Gastroesophageal sphincter (tissue), 4 donors: ENCODE results near the gene CCDC33. TPM values are rescaled to one million over a fixed set of nuclear protein-coding genes. Genes with fewer than 3 reads are reported as not detected.

ENCODE experiments used
- ATAC-seq: fragments of 150-250 bp; one replicate; pipeline ENCODE4 v1.9.1; 2016; ENCODE audit warnings: mild to moderate bottlenecking, moderate library complexity
- H3K27ac ChIP-seq, 4 donors: fragments of 200-600 bp; sonication (generic) in 3 of 4; 1 replicate in 3 of 4; 2 replicates in 1 of 4; pipeline ENCODE4 v1.5.1; 2016 to 2019
- H3K27me3 ChIP-seq: fragments of 200-600 bp; sonication (generic); one replicate; pipeline ENCODE4 v1.5.1; 2019
- H3K36me3 ChIP-seq, 2 donors: fragments of 200-600 bp; sonication (generic); one replicate each; pipeline ENCODE4 v1.5.1; 2019; ENCODE audit warnings: control low read depth in 1 of 2
- H3K4me1 ChIP-seq, 3 donors: fragments of 200-600 bp; sonication (generic); 1 replicate in 2 of 3; 2 replicates in 1 of 3; pipeline ENCODE4 v1.5.1; 2016 to 2019; ENCODE audit warnings: control low read depth in 2 of 3
- H3K4me3 ChIP-seq, 2 donors: fragments of 200-600 bp; sonication (generic); one replicate each; pipeline ENCODE4 v1.5.1; 2019; ENCODE audit warnings: mild to moderate bottlenecking in 1 of 2, moderate library complexity in 1 of 2
- H3K9me3 ChIP-seq, 3 donors: fragments of 200-600 bp; sonication (generic); one replicate each; pipeline ENCODE4 v1.5.1; 2017 to 2019; ENCODE audit warnings: control low read depth in 2 of 3
- EP300 ChIP-seq: sonication (generic); formaldehyde crosslinking; IDR thresholded peaks from one replicate; pipeline ENCODE4 v1.6.1; 2017; ENCODE audit warnings: antibody characterized with exemption, mild to moderate bottlenecking
- POLR2A ChIP-seq, 2 donors: fragments of 450-650 bp; IDR thresholded peaks; one replicate each; pipeline ENCODE4 v1.6.1; 2017; ENCODE audit warnings: antibody characterized with exemption in 2 of 2, mild to moderate bottlenecking in 2 of 2, moderate library complexity in 1 of 2
- POLR2AphosphoS5 ChIP-seq: sonication (generic); formaldehyde crosslinking; IDR thresholded peaks from one replicate; pipeline ENCODE4 v1.6.1; 2017; ENCODE audit warnings: antibody characterized with exemption
- WGBS, 2 donors: methylation state at CpG; one replicate each; pipeline ENCODE4 v1.1.5; 2018; ENCODE audit warnings: low coverage in 1 of 2; 5-methylcytosine and 5-hydroxymethylcytosine counted together
- total RNA-seq, 4 donors: library from RNA; depleted of rRNA; stranded (reverse); fragments of >200 nt; gene quantifications; one replicate each; pipeline ENCODE4 v1.1.0, GENCODE V29; 2016
- TF ChIP-seq, protein P1 (sequence below), 4 experiments: fragments of 200-600 bp in 2 of 4; fragments of 450-650 bp in 2 of 4; sonication (generic) in 1 of 4; IDR thresholded peaks; one replicate each; pipeline ENCODE4 v1.5.1; 2017 to 2019; ENCODE audit warnings: antibody characterized with exemption in 4 of 4, mild to moderate bottlenecking in 2 of 4, moderate library complexity in 2 of 4

CCDC33 gene
- total RNA-seq, 4 donors from 2014 or later = not detected

DNA sequence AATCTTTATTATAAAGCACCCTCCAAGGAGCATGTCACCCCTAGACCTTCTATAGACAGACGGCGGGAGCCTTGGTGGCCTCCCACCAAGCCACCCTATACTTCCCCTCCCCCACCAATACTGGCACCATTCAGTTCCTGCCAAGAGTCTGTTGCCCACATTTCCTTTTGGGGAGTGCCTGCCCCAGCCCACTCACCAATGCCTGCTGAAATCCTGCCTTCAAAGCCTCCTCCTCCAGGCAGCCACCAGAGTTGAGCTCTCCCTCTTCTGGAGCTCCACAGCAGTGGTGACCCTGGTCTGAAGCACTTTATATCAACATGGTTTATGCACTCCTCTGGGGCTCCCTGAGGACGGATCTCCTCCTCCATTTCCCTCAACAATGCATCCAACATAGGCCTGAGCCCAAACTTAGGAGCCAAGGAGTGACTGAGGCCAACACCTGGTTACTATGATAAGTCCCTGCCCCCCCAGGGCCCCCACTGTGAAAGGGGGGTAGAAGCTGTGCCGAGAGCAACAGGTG is 8.8 kb downstream of the CCDC33 start:
- H3K4me3 ChIP-seq = no peak overlapping the region
- H3K9me3 ChIP-seq = no peaks in the 10 kb centered on the region
- H3K36me3 ChIP-seq = no peaks in the 10 kb centered on the region
- TF ChIP-seq POLR2A (IDR thresholded peaks at IDR 0.05) = no peak
- no peak for TF ChIP-seq POLR2AphosphoS5
- TF ChIP-seq, protein P1, sequence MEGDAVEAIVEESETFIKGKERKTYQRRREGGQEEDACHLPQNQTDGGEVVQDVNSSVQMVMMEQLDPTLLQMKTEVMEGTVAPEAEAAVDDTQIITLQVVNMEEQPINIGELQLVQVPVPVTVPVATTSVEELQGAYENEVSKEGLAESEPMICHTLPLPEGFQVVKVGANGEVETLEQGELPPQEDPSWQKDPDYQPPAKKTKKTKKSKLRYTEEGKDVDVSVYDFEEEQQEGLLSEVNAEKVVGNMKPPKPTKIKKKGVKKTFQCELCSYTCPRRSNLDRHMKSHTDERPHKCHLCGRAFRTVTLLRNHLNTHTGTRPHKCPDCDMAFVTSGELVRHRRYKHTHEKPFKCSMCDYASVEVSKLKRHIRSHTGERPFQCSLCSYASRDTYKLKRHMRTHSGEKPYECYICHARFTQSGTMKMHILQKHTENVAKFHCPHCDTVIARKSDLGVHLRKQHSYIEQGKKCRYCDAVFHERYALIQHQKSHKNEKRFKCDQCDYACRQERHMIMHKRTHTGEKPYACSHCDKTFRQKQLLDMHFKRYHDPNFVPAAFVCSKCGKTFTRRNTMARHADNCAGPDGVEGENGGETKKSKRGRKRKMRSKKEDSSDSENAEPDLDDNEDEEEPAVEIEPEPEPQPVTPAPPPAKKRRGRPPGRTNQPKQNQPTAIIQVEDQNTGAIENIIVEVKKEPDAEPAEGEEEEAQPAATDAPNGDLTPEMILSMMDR (IDR thresholded peaks at IDR 0.05) = no peak
- TF ChIP-seq EP300 = no peak
- ATAC-seq = no peak
- H3K4me1 ChIP-seq = peaks cover 0 to 46% (median 20%) of the 10 kb centered on the region in 3 donors
- WGBS, 2 donors = 83 to 100% methylated on average over 1 to 2 of the region's 4 CpGs
- no peak overlapping the region for H3K27ac ChIP-seq
- peaks cover 28% of the 10 kb centered on the region for H3K27me3 ChIP-seq

- peaks cover 28% of the 10 kb centered on the region for H3K27me3 ChIP-seq
- no peak for ATAC-seq
- TF ChIP-seq POLR2A (IDR thresholded peaks at IDR 0.05) (no peak), POLR2AphosphoS5 (no peak)
- TF ChIP-seq, protein P1 (IDR thresholded peaks at IDR 0.05) = no peak
- no peak overlapping the region for H3K27ac ChIP-seq
- no peaks in the 10 kb centered on the region for H3K36me3 ChIP-seq
- no CpG with 5 or more reads among the region's 36 CpGs for WGBS, 2 donors
- peak overlapping the region in 1 of 2 donors; percentile 24 for H3K4me3 ChIP-seq
- no peaks in the 10 kb centered on the region for H3K9me3 ChIP-seq
- peaks cover 0 to 44% (median 15%) of the 10 kb centered on the region in 3 donors for H3K4me1 ChIP-seq
These were observed 9.3 kb downstream of the CCDC33 start for GRCh38 chr15:74245342-74245931.

DNA sequence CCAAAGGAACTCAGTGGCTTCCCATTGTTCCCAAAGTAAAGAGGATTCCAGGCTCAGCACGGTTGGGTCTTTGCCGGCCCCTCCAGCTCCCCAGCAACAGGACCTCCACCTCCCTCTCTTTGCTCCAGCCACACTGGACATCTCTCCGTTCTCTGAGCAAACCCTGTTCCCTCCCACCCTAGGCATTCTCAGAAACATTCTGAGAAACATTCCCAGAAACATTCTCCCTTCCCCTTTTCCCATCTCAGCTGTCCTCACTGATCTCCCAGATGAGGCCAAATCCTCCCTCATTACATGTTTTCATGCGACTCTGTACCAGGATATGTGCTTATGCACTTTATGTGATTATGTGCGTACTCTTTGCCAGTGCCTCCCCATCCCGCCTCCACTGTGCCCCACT is 14.1 kb downstream of the CCDC33 start:
- WGBS, 2 donors = 78 to 82% methylated on average over 4 of the region's 6 CpGs
- H3K4me3 ChIP-seq = no peak overlapping the region
- no peak for TF ChIP-seq EP300
- TF ChIP-seq, protein P1 (IDR thresholded peaks at IDR 0.05) = no peak
- no peak for TF ChIP-seq POLR2AphosphoS5
- TF ChIP-seq POLR2A (IDR thresholded peaks at IDR 0.05) = no peak
- H3K36me3 ChIP-seq = no peaks in the 10 kb centered on the region
- H3K4me1 ChIP-seq = peaks cover 0 to 34% (median 9%) of the 10 kb centered on the region in 3 donors
- peaks cover 17% of the 10 kb centered on the region for H3K27me3 ChIP-seq
- no peak for ATAC-seq
- H3K9me3 ChIP-seq = no peaks in the 10 kb centered on the region
- H3K27ac ChIP-seq = no peak overlapping the region

- Histone ChIP-seq H3K4me1 (peaks cover 0 to 24% (median 4%) of the 10 kb centered on the region in 3 donors), H3K36me3 (no peaks in the 10 kb centered on the region), H3K9me3 (no peaks in the 10 kb centered on the region), H3K4me3 (no peak overlapping the region), H3K27ac (peak overlapping the region in 2 of 4 donors; percentile 12 to 24), H3K27me3 (peaks cover 18% of the 10 kb centered on the region)
- 30% methylated on average over 2 of the region's 5 CpGs; no CpG with 5 or more reads in 1 of the 2 donors for WGBS, 2 donors
- TF ChIP-seq POLR2A (IDR thresholded peaks at IDR 0.05) = no peak
- no peak for TF ChIP-seq EP300
- TF ChIP-seq POLR2AphosphoS5 = no peak
- TF ChIP-seq, protein P1 (IDR thresholded peaks at IDR 0.05) = no peak
- peak; percentile 34 for ATAC-seq
These were observed 15.1 kb downstream of the CCDC33 start for GRCh38 chr15:74251131-74251811.

GRCh38 chr15:74252291-74252690 is 16.2 kb downstream of the CCDC33 start:
- TF ChIP-seq POLR2AphosphoS5 = no peak
- H3K36me3 ChIP-seq = no peaks in the 10 kb centered on the region
- no peaks in the 10 kb centered on the region for H3K9me3 ChIP-seq
- 53 to 77% methylated on average over 2 to 3 of the region's 6 CpGs for WGBS, 2 donors
- no peak overlapping the region for H3K27ac ChIP-seq
- no peak for ATAC-seq
- H3K4me1 ChIP-seq = peaks cover 0 to 24% (median 4%) of the 10 kb centered on the region in 3 donors
- H3K4me3 ChIP-seq = no peak overlapping the region
- H3K27me3 ChIP-seq = peaks cover 13% of the 10 kb centered on the region
